HG03064 (cell line): Measurements from ENCODE around the gene MAFG.
A peak's percentile ranks its signal among the peaks of the same experiment; 100 is the strongest.

Source experiments
- ATAC-seq: cut with Tn5 transposase; IDR thresholded peaks from one replicate; pipeline ENCODE4 v1.9.1; 2021; ENCODE audit warnings: low read depth; ENCODE audit not compliant: unreplicated experiment

The MAFG gene

DNA sequence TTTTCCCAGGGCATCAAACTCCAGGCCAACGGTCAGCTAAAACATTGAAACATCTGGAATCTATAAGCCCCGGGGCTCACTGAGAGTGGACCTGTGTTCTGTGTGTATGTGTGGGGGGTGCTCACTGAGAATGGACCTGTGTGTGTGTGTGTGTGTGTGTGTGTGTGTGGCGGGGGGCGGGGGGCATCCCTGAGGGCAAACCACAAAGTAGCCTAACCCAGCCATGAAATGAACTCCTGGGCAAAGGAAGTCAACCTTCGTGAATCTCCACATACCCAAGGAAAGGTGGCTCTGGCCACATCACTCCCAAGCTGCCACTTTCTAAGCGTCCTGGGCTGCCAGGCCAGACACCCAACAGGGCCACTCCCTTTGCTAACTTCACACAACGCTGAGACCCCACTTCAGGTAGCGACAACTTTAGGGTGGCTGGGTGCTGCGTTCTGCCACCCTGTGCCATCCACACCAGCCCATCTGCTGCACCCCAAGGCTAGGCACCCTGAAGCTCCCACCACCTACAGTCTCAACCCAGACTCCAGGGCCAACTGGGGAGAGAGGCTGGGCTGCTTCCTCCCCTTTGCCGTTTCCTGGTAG, 1.6 kb downstream of the MAFG start:
- no peak for ATAC-seq

- ATAC-seq, result no peak
Measured at GRCh38 chr17:81924557-81925532, 2.7 kb downstream of the MAFG start.

- no peak for ATAC-seq
Measured at GRCh38 chr17:81923302-81924260, 4.0 kb downstream of the MAFG start.

- no peak for ATAC-seq
Measured at GRCh38 chr17:81922566-81923301, 4.8 kb downstream of the MAFG start.

DNA sequence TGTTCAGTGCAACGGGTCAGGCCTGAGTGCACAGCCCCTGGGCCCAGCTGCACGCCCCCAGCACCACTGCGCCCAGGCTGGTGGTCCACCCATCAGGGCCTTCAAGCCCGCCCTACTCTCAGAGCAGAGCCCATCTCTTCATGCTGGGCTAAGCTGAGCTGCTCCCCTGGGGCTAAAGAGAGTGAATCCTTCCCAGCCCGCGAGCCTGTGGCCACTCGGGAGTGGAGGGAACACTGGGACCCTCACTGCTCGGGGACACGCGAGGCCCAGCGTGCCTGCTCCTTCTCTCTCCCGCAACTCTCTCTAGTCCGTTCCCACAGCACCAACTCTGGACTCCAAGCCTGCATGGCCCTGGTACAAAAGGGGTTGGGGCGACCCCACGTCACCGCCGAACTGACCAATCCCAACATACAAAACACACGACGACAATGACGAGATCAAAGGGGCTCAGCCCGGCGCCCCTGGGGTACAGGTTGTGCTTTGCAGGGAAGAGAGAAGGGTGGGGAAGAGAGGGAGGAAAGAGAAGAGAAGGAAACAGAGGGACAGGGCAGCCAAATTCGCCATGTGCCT, 5.5 kb downstream of the MAFG start:
- no peak for ATAC-seq

DNA sequence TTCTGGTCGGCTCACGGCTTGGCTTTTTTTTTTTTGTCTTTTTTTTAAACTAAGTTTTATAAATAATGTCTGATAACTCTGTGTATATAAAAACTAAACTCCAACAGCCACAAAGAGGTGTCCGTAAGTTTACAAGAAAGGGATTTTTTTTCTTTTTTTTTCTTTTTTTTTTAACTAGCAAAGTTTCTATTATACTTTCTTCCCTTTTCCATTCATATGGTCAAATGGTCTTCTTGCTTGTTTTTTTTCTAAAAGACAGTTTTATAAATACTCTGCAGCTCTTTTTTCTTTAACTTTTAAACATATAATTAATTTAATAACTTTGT, 6.0 kb downstream of the MAFG start:
- ATAC-seq, result no peak

DNA sequence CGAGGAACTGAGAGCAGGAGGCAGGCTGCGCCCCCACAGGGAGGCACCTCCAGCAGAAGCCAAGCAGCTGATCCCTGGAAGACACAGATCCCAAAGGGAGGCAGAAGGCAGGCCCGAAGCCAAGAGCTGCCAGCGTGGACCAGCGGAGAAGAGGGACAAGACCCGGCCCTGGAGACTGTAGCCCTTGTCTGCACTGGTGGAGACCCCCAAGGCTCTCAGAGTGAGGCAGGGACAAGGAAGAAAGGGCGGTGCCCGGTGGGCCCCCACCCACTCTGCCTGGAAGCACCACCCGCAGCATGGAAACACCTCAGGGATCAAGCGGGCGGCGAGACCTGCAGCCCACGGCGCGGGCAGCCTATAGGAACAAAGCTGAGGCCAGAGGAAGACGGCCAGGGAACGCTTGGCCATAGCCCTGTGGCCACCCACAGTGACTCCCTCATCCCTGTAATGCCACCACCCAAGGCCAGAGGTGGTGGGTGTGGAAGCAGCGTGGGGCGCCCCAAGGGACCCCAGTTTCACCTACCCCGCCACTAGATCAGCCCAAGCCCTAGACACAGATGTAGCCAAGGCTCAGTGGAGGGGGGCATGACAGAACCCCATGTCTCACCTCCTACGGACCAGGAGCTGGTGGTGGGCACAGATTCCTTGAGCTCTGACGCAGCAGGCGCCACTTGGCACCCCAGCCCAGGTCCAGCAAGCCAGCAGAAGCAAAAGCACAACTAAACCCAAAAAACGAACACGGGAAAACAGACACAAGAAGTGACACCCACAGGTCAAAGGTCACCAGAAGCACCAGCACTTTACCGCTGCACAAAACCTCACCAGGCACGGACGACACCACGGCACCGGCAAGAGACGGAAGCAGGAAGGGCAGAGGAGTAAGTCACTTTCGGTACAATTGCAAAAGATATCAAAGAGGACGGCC, 6.7 kb downstream of the MAFG start:
- ATAC-seq, result no peak

DNA sequence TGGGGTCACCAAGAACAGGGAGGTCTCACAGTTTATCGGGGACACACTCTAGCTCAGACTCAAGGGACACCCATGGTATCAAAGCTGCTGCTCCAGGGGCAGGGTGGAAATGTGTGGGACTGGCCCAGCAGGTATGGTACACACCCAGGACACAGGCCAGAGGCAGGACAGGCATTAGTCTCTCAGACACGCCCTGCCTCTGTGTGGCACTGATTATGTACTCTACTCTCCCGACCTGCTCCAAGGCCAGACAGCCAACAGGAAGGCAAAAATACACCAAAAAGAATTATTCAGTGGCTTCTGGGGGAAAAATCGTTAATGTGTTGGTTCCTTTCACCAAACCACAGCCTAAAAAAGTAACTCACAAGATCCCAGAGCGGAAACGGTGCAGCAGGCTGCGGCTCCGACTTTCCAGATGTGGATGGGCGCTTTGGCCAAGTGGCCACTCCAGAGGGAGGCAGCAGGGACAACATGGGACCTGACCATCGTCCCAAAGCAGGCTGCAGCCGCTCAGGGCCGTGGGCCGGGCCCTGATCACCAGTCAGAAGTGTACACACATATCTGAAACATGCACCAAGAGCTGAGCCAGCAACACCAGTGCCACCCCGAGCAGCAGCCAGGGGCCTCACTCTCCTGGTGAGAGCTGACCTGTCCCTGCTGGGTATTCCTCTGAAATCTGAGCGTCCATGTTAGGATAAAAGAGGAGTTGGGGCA, 8.5 kb downstream of the MAFG start:
- no peak for ATAC-seq

- peak; percentile 5 for ATAC-seq
Measured at GRCh38 chr17:81918333-81918669, 9.2 kb downstream of the MAFG start.

DNA sequence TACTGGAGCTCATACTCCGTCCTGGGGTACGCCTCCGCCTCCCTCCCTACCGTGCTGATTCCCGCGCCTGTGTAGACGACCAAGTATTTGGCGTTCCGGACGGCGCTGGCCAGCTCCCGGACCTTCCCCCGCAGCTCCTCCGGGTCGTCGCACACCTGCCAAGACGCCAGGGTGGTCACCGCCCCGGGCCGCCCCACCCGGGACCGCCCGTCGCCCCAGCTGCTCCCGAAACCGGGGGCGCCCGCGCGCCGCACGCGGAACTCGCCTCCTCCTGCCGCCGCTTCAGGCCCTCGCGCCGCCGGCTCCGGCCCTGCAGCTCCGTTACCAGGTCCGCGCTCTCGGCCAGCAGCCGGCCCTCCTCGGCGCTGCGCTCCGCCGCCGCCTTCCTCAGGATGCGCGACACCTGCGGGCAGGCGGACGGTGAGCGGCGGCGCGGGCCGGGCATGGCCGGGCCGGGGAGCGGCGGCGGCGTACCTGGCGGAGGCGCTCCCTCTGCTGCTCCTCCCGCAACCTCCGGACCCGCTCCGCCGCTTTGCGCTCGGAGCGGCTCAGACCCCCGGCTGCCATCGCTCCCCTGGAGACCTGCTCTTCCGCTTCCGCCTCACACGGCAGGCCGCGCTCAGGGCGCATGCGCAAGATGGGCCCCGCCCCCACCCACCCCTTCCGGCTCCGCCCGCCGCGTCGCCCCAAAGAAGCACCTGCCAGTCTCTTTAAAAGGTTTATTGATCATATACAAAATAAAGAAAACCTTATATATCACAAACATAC, 9.8 kb downstream of the MAFG start, which contains the start of gene SIRT7:
SIRT7 (minus strand) TSS at position 612 of the 768 bp plus-strand sequence; CDS start at position 567, 45 bp downstream.
- peak; percentile 57 for ATAC-seq

DNA sequence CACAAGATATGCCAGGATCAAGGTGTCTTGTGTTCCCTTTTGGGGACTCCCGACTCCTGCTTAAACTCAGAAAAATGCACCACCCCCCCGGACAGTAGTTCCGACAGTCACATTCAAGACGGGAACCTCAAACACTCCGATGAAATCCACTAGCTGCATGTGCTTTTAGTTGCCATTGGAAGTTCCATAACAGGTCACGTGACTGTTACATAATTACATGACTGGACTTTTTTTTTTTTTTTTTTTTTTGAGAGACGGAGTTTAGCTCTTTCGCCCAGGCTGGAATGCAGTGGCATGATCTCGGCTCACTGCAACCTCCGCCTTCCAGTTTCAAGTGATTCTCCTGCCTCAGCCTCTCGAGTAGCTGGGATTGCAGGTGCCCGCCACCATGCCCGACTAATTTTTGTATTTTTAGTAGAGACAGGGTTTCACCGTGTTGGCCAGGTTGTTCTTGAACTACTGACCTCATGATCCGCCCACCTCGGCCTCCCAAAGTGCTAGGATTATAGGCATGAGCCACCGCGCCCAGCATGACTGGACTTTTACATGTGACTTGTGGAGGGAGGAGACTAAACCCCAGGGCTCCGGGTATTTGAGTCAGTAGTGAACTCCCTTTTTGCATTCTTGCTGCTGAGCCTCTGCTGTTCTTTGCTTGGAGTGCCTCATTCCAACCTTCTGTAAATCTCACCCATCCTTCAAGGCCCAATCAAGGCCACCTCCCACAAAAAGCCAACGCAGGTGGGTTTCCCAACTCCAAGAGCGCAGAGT, 11.1 kb downstream of the MAFG start:
- no peak for ATAC-seq

DNA sequence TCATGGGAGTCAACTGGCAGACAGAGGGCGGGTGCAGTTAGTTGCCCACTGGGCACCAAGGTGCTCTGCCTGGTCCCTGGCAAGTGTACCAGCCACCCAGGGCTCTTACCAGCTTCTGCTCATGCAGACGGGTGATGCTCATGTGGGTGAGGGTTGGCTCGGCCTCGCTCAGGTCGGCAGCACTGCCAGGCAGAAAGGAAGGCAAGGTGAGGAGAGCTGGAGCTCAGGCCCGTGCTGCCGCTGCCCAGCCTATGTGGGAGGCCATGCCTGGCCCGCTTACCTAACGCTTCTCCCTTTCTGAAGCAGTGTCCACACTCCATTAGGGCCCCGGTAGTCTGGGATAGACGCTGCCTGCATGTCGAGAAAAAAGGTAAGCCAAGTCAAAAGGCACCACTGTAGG, 12.2 kb downstream of the MAFG start:
- no peak for ATAC-seq

GRCh38 chr17:81914103-81914850, 13.3 kb downstream of the MAFG start:
- no peak for ATAC-seq

- ATAC-seq, result no peak
Measured at GRCh38 chr17:81913394-81914102, 14.0 kb downstream of the MAFG start.

- ATAC-seq, result no peak
Measured at GRCh38 chr17:81912441-81913309, 14.9 kb downstream of the MAFG start.
